B cell (primary cell): ENCODE data around the gene IFT43. TPM values are rescaled to one million over a fixed set of nuclear protein-coding genes. Genes with fewer than 3 reads are reported as not detected.

Experiments used
- ATAC-seq: fragments of 200-7000 bp; cut with Tn5 transposase; one replicate; pipeline ENCODE4 v1.10.0; 2021; ENCODE audit warnings: low read depth, mild to moderate bottlenecking, moderate number of reproducible peaks, moderate library complexity
- CTCF ChIA-PET: fragments of 350-600 bp; sonication (Branson Sonifier 250); formaldehyde crosslinking; loops from one replicate; lab custom pipeline; 2021; ENCODE audit warnings: antibody characterized with exemption, inconsistent platforms; lab: Charles Lee
- POLR2A ChIA-PET: fragments of 350-600 bp; sonication (Branson Sonifier 250); formaldehyde crosslinking; loops from one replicate; lab custom pipeline; 2021; ENCODE audit warnings: antibody characterized with exemption; lab: Charles Lee
- DNase-seq: peaks from one replicate; pipeline ENCODE4 v3.0.0; 2013
- H2AFZ ChIP-seq: 2 replicates; pipeline ENCODE4 v1.6.1; 2012; ENCODE audit warnings: mild to moderate bottlenecking, low read depth, low read length; ENCODE audit not compliant: insufficient read depth, poor library complexity, severe bottlenecking
- H3K27ac ChIP-seq, 2 donors: 1 replicate in 1 of 2; 2 replicates in 1 of 2; pipeline ENCODE4 v1.5.1; 2012 to 2013; ENCODE audit warnings: low read length in 2 of 2, mild to moderate bottlenecking in 2 of 2, moderate library complexity in 1 of 2
- H3K27me3 ChIP-seq, 4 experiments: fragments of 200-600 bp in 1 of 4; sonication (generic) in 1 of 4; replicated peaks in 1 of 4; 1 replicate in 2 of 4; 2 replicates in 2 of 4; pipeline versions ENCODE4 v1.6.1 to v1.7.0; 2013 to 2016; ENCODE audit warnings: low read length in 3 of 4, mild to moderate bottlenecking in 2 of 4, mixed read lengths in 1 of 4, moderate library complexity in 1 of 4; ENCODE audit not compliant: insufficient read depth in 4 of 4, control insufficient read depth in 3 of 4; ENCODE audit errors: control extremely low read depth in 1 of 4
- H3K36me3 ChIP-seq, 2 experiments: replicated peaks in 1 of 2; 1 replicate in 1 of 2; 2 replicates in 1 of 2; pipeline versions ENCODE4 v1.6.1 to v1.7.1; 2013; ENCODE audit warnings: low read length in 1 of 2; ENCODE audit not compliant: insufficient read depth in 2 of 2, control insufficient read depth in 1 of 2; ENCODE audit errors: control extremely low read depth in 1 of 2, extremely low read depth in 1 of 2
- H3K4me1 ChIP-seq, 2 donors: fragments of 200-600 bp in 1 of 2; sonication (generic) in 1 of 2; 1 replicate in 1 of 2; 2 replicates in 1 of 2; pipeline versions ENCODE4 v1.5.1 to v1.6.1; 2013 to 2017; ENCODE audit warnings: low read length in 2 of 2; ENCODE audit not compliant: control insufficient read depth in 2 of 2, insufficient read depth in 2 of 2
- H3K4me2 ChIP-seq: replicated peaks from 2 replicates; pipeline ENCODE3; 2012; ENCODE audit warnings: mild to moderate bottlenecking, low read depth, low read length; ENCODE audit not compliant: poor library complexity, severe bottlenecking
- H3K4me3 ChIP-seq, 5 experiments: fragments of 200-600 bp in 1 of 5; sonication (generic) in 1 of 5; 1 replicate in 3 of 5; 2 replicates in 2 of 5; pipeline versions ENCODE4 v1.5.1 to v1.7.0; 2011 to 2016; ENCODE audit warnings: low read length in 4 of 5, mild to moderate bottlenecking in 4 of 5, low read depth in 2 of 5, control low read depth in 1 of 5, moderate library complexity in 1 of 5; ENCODE audit not compliant: insufficient read depth in 1 of 5; ENCODE audit errors: control extremely low read depth in 1 of 5, extremely low read depth in 1 of 5
- H3K79me2 ChIP-seq: fragments of 200-600 bp; sonication (generic); one replicate; pipeline ENCODE4 v1.6.0; 2016; ENCODE audit warnings: low read length; ENCODE audit not compliant: control insufficient read depth, insufficient read depth
- H3K9ac ChIP-seq: fragments of 200-600 bp; sonication (generic); 2 replicates; pipeline ENCODE4 v1.6.1; 2017; ENCODE audit warnings: mild to moderate bottlenecking, low read length, moderate library complexity
- H3K9me3 ChIP-seq, 3 donors: one replicate each; pipeline versions ENCODE4 v1.6.1 to v1.7.1; 2013; ENCODE audit warnings: low read length in 2 of 3; ENCODE audit not compliant: control insufficient read depth in 2 of 3, insufficient read depth in 1 of 3; ENCODE audit errors: control extremely low read depth in 1 of 3
- H4K20me1 ChIP-seq: 2 replicates; pipeline ENCODE4 v1.6.0; 2012; ENCODE audit warnings: mild to moderate bottlenecking, low read length; ENCODE audit not compliant: insufficient read depth, control insufficient read depth, poor library complexity, severe bottlenecking
- H3K27ac Mint-ChIP-seq: one replicate; pipeline ENCODE4 v1.8.0; 2021; ENCODE audit warnings: mixed read lengths
- H3K27me3 Mint-ChIP-seq: one replicate; pipeline ENCODE4 v1.8.0; 2021; ENCODE audit warnings: mixed read lengths
- H3K4me1 Mint-ChIP-seq: one replicate; pipeline ENCODE4 v1.8.0; 2021; ENCODE audit warnings: mixed read lengths
- H3K4me3 Mint-ChIP-seq: one replicate; pipeline ENCODE4 v1.8.0; 2021; ENCODE audit warnings: mixed read lengths
- H3K9me3 Mint-ChIP-seq: one replicate; pipeline ENCODE4 v1.8.0; 2022; ENCODE audit warnings: mixed read lengths; ENCODE audit not compliant: insufficient read depth
- EZH2 ChIP-seq: IDR thresholded peaks from 2 replicates; pipeline ENCODE4 v1.6.1; 2012; ENCODE audit warnings: borderline replicate concordance, low read depth, mild to moderate bottlenecking, moderate library complexity, low read length; ENCODE audit not compliant: insufficient read depth, poor library complexity, severe bottlenecking
- WGBS: methylation state at CpG from one replicate; pipeline ENCODE4 v1.1.5; 2013; ENCODE audit warnings: missing lambda C conversion rate; ENCODE audit not compliant: insufficient coverage; 5-methylcytosine and 5-hydroxymethylcytosine counted together
- intact Hi-C: fragments of 100-400 bp; cut with micrococcal nuclease; formaldehyde crosslinking; loops from one replicate; pipeline ENCODE4 v1.10.0; 2022
- polyA plus RNA-seq: library from polyadenylated mRNA; depleted of rRNA; stranded (reverse); fragments of >200 nt; gene quantifications from 2 replicates; pipeline ENCODE4 v1.2.3, GENCODE V29; 2012
- total RNA-seq, 2 donors: library from RNA; stranded (reverse); fragments of 120-200 nt in 1 of 2; gene quantifications; 1 replicate in 1 of 2; 2 replicates in 1 of 2; pipeline versions ENCODE4 v1.2.3 to v1.2.4, GENCODE V29; 2013 to 2022
- TF ChIP-seq, protein P1 (sequence below): fragments of 200-600 bp; IDR thresholded peaks from one replicate; pipeline ENCODE4 v1.8.0; 2022; ENCODE audit warnings: antibody characterized with exemption, mild to moderate bottlenecking

The IFT43 gene
- total and polyA plus RNA-seq, 2 donors (not counting 1 experiment from before 2014, with no cell fraction given), result 14.7 to 21.5 TPM

DNA sequence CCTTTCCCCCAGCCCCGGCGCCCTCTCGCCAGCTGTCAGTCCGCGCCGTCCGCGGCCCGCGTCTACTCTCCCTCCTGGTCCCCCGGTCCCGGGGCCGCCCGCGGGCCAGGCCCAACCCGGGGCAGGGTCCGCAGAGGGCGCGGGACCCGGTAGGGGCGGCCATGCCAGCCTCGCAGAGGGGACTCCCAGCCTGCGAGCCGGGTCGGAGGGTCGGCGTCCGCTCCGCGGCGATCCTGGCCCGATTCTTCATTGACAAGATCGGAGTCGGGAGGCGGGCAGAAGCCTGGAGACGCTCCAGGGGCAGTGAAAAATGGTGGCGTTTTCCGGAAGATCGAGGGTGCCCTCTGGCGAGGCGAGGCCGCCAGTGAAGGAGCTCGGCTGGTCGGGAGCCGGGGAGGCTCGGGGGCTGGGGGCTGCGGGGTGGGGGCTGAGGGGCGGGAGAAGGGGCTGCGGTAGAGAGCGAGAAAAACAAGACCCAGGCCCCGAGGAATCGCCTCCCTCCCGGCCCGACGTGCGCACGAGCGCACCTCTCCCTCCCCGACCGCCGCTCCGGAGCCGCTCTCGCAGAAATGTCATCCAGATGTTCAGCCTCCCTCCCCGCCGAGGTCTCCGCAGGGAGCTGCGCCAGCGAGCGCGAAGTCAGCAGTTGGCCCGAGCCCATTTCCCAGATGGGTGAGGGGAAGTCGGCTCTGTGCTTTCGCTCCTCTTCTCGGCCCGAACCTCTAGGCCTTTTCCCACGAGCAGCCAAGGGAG is 3.1 kb upstream of the IFT43 start:
- Histone ChIP-seq H3K4me2 (peak overlapping the region; percentile 98), H3K27ac (peak overlapping the region in 1 of 2 donors; percentile 82), H4K20me1 (no peaks in the 10 kb centered on the region), H3K9me3 (no peaks in the 10 kb centered on the region), H3K36me3 (no peaks in the 10 kb centered on the region), H3K27me3 (no peaks in the 10 kb centered on the region), H3K79me2 (peaks cover 10% of the 10 kb centered on the region), H3K4me1 (peaks cover 41 to 56% of the 10 kb centered on the region in 2 donors), H3K9ac (peak overlapping the region; percentile 91), H2AFZ (peak overlapping the region; percentile 98), H3K4me3 (peak overlapping the region; percentile 45 to 87 (median 74))
- TF ChIP-seq EZH2, result no peak
- TF ChIP-seq, protein P1, sequence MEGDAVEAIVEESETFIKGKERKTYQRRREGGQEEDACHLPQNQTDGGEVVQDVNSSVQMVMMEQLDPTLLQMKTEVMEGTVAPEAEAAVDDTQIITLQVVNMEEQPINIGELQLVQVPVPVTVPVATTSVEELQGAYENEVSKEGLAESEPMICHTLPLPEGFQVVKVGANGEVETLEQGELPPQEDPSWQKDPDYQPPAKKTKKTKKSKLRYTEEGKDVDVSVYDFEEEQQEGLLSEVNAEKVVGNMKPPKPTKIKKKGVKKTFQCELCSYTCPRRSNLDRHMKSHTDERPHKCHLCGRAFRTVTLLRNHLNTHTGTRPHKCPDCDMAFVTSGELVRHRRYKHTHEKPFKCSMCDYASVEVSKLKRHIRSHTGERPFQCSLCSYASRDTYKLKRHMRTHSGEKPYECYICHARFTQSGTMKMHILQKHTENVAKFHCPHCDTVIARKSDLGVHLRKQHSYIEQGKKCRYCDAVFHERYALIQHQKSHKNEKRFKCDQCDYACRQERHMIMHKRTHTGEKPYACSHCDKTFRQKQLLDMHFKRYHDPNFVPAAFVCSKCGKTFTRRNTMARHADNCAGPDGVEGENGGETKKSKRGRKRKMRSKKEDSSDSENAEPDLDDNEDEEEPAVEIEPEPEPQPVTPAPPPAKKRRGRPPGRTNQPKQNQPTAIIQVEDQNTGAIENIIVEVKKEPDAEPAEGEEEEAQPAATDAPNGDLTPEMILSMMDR, result peak; percentile 78
- Mint-ChIP-seq H3K27ac (peak overlapping the region; percentile 87), H3K27me3 (no peaks in the 10 kb centered on the region), H3K4me3 (peak overlapping the region; percentile 89), H3K9me3 (no peaks in the 10 kb centered on the region), H3K4me1 (peaks cover 54% of the 10 kb centered on the region)
- intact Hi-C loops, result loop anchor here (1.0 to 10.0 kb wide), 5 partner anchors 76 to 1968 kb away; partner anchors contain the start of genes BBOF1, ENTPD5, GSTZ1 and POMT2
- DNase-seq, result peak; percentile 86
- ChIA-PET POLR2A (interaction anchor here (0.8 to 1.1 kb wide), 2 partner anchors 77 to 225 kb away, joined by 3 read pairs; no protein-coding TSS in a partner anchor), CTCF (interaction anchor here (0.6 to 15.2 kb wide), 29 partner anchors 9 to 410 kb away, joined by 3 to 376 read pairs (median 4); partner anchors contain the start of genes ERG28 and FLVCR2)
- peak; percentile 70 for ATAC-seq
- under 1% methylated on average over 66 of the region's 77 CpGs for WGBS
